GM20000 (cell line): Measurements from ENCODE around the gene MEG3.

ENCODE experiments used
- DNase-seq: peaks from one replicate; pipeline ENCODE4 v3.0.0; 2012; ENCODE audit warnings: low spot score
- CTCF ChIP-seq: IDR thresholded peaks from 2 replicates; pipeline ENCODE4 v1.5.1; 2012; ENCODE audit warnings: mild to moderate bottlenecking, control low read depth; ENCODE audit errors: extremely low read depth, missing control alignments

The MEG3 gene

GRCh38 chr14:100882991-100883788 is 57.3 kb downstream of the MEG3 start:
- no peak for DNase-seq
- no peak for TF ChIP-seq CTCF

DNA sequence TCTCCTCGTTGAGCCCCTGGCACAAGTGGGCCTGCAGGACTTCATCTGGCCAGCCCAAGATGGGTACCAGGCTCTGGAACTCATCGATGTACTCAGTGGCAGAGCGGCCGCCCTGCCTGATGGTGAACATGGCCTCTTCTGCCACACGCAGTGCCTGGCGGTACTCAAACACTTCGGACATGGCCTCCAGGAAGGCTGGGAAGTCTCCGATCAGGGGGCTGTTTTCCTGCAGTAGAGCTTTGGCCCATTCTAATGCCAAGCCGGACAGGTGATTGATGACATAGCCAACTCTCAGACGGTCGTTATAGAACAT is 57.8 kb downstream of the MEG3 start:
- no peak for DNase-seq
- no peak for TF ChIP-seq CTCF

GRCh38 chr14:100884456-100884855 is 58.5 kb downstream of the MEG3 start:
- no peak for DNase-seq
- TF ChIP-seq CTCF, result no peak

GRCh38 chr14:100885196-100885595 is 59.3 kb downstream of the MEG3 start:
- DNase-seq, result no peak
- TF ChIP-seq CTCF, result no peak

DNA sequence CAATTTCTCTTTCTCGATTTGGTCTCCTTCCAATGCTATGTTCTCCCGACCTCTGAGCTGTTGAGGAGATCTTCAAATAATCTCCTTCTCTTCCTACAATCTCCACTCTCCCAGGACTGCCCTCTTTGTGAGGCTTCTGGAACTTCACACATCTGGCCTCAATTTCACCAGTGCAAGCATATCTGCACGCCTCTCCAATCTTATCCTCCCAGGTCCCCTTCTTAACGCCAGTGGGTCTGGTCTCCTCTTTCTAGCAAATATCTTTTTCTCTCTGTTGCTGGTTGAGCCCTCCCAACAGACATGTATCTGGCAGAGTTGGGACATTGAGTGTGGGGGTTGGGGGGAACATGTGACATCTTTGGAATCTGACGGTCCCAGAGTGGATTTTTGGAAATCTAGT is 59.7 kb downstream of the MEG3 start:
- DNase-seq, result no peak
- TF ChIP-seq CTCF, result no peak

GRCh38 chr14:100887728-100888335 is 61.9 kb downstream of the MEG3 start:
- no peak for TF ChIP-seq CTCF
- DNase-seq, result no peak

GRCh38 chr14:100888789-100889315 is 62.9 kb downstream of the MEG3 start:
- no peak for TF ChIP-seq CTCF
- no peak for DNase-seq
